Astrocyte of the cerebellum (primary cell): ENCODE data around the gene ZBED6.

ENCODE experiments used
- DNase-seq: peaks from one replicate; pipeline ENCODE4 v3.0.0-alpha.2; 2011; ENCODE audit warnings: low read depth
- H3K4me3 ChIP-seq: 2 replicates; pipeline ENCODE4 v1.5.1; 2011; ENCODE audit warnings: mild to moderate bottlenecking, low read depth, low read length, moderate library complexity
- in situ Hi-C: cut with HindIII; loops from 2 replicates; pipeline ENCODE4 v1.10.0; 2017; ENCODE audit warnings: low sequenced_read_pairs
- TF ChIP-seq, protein P1 (sequence below): IDR thresholded peaks from 2 replicates; pipeline ENCODE4 v1.5.1; 2012; ENCODE audit warnings: low read length, low read depth, moderate library complexity, mild to moderate bottlenecking; ENCODE audit errors: missing control alignments

The ZBED6 gene

DNA sequence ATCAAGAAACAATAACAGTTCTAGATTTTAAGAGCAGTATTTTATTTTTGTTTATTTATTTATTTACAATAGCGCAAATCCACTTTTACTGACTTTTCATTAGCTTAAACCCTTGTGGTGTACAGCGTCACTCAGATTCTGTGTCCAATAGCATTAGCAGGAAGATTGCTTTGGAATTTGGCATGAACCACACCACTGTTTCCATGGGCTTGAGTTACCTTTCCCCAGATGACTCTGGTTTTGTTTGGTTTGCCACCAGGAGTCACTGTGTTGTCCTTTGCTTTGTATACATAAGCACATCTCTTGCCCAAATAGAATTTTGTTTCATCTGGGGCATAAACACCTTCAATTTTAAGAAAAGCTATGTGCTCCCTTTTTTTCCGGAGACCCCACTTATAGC, 40.1 kb downstream of the ZBED6 start:
- TF ChIP-seq, protein P1, sequence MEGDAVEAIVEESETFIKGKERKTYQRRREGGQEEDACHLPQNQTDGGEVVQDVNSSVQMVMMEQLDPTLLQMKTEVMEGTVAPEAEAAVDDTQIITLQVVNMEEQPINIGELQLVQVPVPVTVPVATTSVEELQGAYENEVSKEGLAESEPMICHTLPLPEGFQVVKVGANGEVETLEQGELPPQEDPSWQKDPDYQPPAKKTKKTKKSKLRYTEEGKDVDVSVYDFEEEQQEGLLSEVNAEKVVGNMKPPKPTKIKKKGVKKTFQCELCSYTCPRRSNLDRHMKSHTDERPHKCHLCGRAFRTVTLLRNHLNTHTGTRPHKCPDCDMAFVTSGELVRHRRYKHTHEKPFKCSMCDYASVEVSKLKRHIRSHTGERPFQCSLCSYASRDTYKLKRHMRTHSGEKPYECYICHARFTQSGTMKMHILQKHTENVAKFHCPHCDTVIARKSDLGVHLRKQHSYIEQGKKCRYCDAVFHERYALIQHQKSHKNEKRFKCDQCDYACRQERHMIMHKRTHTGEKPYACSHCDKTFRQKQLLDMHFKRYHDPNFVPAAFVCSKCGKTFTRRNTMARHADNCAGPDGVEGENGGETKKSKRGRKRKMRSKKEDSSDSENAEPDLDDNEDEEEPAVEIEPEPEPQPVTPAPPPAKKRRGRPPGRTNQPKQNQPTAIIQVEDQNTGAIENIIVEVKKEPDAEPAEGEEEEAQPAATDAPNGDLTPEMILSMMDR = no peak
- in situ Hi-C loops = no loop called here
- DNase-seq = no peak
- no peak overlapping the region for H3K4me3 ChIP-seq

DNA sequence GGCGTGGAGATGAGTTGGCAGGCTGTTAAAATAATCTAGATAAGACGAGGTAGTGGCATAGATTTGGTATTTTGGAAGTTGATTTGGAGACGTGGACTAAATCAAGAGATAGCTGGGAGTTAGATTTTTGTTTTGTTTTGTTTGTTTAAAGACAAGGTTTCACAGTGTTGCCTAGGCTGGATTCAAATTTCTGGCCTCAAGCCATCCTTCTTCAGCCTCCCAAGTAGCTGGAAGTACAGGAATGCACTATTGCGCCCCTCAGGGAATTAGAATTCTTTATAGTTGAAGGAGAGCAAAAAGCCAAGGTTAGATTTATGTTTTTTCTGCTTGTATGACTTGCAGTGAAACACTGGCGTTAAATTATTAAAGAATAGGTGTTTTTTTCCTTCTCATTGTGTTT, 43.7 kb downstream of the ZBED6 start:
- H3K4me3 ChIP-seq = no peak overlapping the region
- TF ChIP-seq, protein P1 = no peak
- in situ Hi-C loops = no loop called here
- DNase-seq = peak; percentile 81

DNA sequence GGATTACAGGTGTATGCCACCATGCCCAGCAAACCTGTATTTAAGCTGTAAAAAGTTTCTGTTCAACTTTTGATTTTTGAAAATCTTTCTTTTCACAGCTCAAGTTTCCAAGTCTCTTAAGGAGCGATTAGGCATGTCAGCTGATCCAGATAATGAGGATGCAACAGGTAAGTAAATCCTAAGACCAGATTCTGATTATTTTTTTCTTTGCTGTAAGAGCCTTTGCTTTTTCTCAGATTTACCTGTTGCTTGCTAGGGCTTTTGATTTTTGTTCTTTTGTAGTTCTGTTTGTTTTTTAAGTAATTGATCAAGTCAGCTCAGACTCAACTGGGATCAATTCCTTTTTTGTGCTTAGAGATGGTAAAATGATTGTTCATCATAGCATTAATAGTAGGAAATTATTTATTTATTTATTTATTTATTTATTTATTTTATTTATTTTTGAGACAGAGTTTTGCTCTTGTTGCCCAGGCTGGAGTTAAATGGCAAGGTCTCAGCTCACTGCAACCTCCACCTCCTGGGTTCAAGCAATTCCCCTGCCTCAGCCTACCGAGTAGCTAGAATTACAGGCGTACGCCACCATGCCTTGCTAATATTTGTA, 44.9 kb downstream of the ZBED6 start:
- TF ChIP-seq, protein P1 = no peak
- in situ Hi-C loops = no loop called here

DNA sequence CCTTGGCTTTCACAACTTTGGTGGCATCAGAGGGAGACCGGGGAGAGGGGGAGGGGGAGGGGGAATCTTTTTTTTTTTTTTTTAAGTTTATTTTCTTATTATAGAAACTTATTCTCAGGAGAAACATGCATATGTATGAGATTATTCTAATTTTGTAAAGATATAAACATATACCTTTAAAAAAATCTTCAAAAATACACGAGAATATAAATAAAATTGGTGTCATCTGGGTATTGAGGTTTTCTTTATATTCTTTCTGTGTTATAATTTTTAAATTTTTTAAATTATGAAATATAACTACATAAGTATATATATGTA, 47.1 kb downstream of the ZBED6 start:
- TF ChIP-seq, protein P1 = no peak
- no peak for DNase-seq
- in situ Hi-C loops = no loop called here
- H3K4me3 ChIP-seq = no peak overlapping the region

More for the DNA sequence above, 44.9 kb downstream of the ZBED6 start:
- no peak for DNase-seq
- H3K4me3 ChIP-seq = no peak overlapping the region

DNA sequence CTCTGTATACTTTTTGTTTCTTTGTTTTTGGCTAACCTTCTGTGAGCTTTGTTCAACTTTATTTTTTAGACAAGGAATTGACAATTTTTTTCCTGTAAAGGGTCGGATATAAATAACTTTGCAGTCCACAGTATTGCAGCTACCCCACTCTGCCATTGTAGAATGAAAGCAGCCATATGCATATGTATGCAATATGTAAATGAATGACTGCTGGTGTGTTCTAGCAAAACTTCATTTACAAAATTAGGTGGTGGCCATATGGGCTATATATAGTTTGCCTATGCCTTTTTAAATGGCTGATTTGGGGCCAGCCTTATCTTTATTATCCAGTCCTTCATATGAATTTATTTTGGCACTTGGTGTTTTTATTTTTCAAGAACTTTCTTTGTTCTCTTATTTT, 48.0 kb downstream of the ZBED6 start:
- no peak for DNase-seq
- in situ Hi-C loops = no loop called here
- no peak overlapping the region for H3K4me3 ChIP-seq
- TF ChIP-seq, protein P1 = no peak
